GM18873 (cell line): Measurements from ENCODE around the gene KRT4.
"Not testable (repeated sequence)": the region's sequence is repeated elsewhere in the genome, so short reads cannot be mapped to it uniquely, and the experiment has no call there.

Source experiments
- ATAC-seq: cut with Tn5 transposase; IDR thresholded peaks from one replicate; pipeline ENCODE4 v1.9.1; 2021; ENCODE audit warnings: mild to moderate bottlenecking, moderate library complexity, moderate number of reproducible peaks; ENCODE audit not compliant: unreplicated experiment, low FRiP score

Gene KRT4

DNA sequence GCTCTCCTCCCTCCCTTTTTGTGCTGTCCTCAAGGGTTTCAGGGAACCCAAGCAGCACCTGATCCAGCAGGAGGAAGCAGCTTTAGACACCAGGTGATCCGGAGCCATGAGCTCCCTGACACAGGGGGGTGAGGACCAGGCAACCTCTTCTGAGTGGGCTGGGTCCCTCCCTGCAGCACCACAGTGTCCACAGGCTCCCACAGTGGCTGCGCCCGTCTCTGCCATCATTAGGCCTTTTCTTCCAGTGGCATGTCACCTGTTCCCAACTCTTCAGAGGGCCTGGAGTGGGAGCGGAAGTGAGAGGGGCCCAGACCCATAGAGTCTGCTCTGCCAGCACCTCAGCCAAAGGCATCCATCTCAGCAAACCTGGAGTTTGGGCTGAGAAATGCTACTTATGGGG lies 36.4 kb downstream of the KRT4 start:
- no peak for ATAC-seq

- no peak for ATAC-seq
Measured at GRCh38 chr12:52776913-52777395, 37.0 kb downstream of the KRT4 start, which contains the start of gene KRT76. TSS of gene KRT76 (minus strand) at chr12:52777345. CDS start at chr12:52777291, 54 bp downstream.

- ATAC-seq = no peak
Measured at GRCh38 chr12:52776435-52776834, 37.5 kb downstream of the KRT4 start.

GRCh38 chr12:52774629-52775250 lies 39.2 kb downstream of the KRT4 start:
- ATAC-seq = no peak

DNA sequence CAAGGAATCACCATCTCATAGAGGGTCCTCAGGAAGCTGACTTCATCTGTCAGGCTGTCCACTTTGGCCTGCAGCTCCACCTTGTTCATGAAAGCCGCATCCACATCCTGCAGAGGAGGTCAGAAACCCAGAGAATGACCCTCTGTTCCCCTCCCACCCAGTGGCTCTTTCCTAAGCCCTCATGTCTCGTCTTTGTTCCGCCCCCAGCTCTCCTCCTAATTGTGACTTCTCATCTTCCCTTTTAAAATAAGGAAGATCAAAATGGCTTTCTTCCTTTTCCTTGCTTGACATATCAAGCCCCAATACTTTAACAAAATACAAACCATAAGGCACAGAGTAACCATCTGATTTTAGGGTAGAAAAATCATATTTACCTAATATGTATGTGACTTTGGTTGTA lies 41.1 kb downstream of the KRT4 start:
- ATAC-seq = no peak

DNA sequence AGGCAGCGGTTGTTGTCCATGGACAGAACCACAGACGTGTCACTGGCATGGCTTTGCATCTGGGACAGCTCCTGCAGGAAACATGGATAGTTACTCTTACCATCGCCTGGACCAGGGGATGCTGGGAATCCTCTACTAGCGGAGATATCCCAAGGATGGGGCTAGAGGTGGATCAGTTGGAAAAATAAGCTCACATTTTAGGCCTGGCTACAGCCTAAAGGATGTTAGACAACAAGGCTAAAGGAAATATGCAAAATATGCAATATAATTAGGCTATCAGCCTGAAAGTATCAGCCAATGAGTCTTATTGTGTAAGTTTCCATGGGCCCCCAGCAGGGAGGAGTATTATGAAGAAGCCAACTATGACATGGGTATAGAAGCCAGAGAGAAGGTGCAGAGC lies 41.7 kb downstream of the KRT4 start:
- ATAC-seq = no peak

DNA sequence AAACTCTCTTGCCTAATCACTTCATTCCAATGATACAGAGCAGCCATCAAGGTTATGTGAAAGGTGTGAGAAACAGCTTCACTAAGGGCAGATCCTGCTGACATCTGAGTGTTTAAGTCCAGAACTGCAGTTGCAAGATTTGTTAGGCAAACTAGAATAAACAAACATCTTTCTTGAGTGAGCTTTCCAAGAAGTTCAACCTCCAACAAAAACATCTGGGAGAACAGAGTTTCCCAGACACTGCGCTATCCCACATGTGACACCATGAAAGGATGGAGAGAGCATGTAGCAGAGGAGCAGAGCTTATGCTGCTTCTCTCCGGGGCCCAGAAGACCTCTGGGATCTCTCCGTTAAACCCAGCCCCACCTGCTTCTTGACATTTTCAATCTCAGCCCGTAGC lies 42.4 kb downstream of the KRT4 start:
- no peak for ATAC-seq

DNA sequence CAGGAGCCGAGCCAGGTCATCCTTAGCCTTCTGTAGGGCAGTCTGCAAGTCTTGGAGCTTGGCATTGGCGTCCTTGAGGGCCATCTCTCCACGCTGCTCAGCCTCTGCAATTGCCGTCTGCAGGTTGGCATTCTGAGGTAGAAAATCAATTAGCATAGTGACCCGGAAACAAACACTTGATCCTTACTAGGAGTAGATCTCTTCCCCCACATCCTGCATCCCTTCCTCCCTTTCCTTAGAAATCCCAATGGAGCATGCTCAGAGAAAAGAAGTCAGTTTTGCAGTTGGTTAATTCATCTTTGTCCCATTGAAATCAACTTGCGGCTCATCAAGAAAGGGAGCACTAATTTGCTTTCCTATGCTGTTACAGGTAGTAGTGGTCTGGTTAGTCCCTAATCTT lies 42.8 kb downstream of the KRT4 start:
- ATAC-seq = no peak

- no peak for ATAC-seq
Measured at GRCh38 chr12:52769946-52770345, 44.0 kb downstream of the KRT4 start.

- ATAC-seq = no peak
Measured at GRCh38 chr12:52769354-52769753, 44.6 kb downstream of the KRT4 start.

DNA sequence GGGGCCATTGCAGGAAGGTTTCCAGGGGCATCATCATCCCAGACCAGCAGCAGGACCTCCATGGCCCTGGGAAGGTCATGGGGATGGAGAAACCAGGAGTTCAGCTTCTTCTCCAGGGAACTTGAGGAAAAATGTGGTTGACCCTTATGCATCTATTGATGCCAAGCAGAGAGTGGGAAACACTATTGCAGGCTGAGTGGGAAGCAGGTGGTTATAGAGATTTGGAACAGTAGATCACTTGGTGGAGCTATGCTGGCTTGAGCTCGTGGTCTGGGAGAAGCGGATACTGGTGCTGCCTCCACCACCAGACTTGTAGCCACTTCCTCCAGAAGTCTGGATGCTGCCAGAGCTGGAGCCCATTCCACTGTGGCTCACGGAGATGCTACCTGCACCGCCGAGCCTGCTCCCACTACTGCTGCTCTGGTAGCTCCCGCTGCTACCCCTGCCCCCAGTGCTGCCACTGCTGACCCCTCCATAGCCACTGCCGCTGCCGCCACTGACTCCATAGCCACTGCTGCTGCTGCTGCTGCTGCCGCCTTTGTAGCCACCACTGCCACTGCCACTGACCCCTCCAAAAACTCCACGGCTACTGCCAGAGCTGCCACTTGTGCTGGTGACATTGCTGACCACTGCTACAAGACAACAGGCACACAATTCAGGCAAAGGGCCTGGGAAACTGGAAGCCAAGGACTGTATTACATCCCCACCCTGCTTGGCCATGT lies 45.3 kb downstream of the KRT4 start:
- no peak for ATAC-seq

DNA sequence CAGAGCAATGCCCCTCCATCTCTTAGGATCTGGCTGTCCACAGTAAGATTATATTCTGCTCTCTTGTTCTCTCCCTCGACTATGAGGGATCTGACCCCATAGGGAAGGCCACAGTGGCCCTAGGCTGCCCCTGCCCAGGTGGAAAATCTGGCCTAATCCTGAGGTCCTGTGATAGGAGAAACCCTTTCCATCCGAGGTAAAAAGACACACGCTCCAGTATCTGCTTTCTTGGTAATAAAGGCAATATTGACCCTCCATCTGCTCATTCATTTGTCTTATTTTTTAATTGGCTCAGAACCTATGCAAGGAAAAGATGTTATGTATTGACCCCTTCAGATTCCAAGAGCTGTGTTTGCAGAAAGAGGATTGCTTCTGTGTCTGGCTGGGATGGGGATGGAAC lies 46.5 kb downstream of the KRT4 start:
- ATAC-seq = no peak

GRCh38 chr12:52767020-52767379 lies 46.9 kb downstream of the KRT4 start:
- ATAC-seq = no peak

- no peak for ATAC-seq
Measured at GRCh38 chr12:52766351-52767019, 47.4 kb downstream of the KRT4 start.

DNA sequence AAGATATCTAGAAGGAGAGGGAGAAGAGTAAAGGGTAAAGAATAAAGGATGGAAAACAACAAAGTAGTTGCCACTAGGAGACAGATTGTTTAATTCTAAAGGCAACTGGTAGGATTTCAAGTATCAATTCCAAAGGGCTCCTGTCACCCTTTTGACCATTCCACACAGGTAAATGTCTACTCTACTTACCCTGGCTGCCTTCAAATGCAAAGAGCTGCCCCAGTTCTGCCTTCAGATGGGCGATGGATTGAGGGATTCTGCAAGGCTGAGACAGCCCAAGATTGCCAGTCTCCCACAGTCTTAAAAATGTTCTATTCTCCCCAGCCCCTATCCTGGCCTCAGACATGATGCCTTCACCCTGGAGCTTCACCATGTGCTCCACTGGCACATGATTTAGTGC lies 48.2 kb downstream of the KRT4 start:
- no peak for ATAC-seq

GRCh38 chr12:52763991-52764390 lies 49.9 kb downstream of the KRT4 start:
- no peak for ATAC-seq

GRCh38 chr12:52763036-52763659 lies 50.8 kb downstream of the KRT4 start:
- no peak for ATAC-seq

DNA sequence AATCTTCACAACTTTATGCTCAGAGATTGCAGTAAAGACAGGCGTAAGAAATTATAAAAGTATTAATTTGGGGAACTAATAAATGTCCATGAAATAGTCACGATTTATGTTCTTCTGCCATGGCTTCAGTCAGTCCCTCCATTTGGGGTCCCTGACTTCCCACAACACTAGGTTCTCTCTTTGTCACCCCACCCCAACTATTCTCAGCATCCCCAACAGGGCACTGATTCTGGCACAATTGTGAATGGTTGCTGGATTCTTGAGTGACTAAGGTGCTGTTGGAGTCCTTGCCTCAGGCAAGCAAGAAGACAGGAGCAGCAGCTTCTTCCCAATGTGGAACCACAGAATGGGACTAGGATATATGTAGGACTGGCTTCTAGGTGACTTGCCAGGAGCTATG lies 52.1 kb downstream of the KRT4 start:
- no peak for ATAC-seq

GRCh38 chr12:52761218-52761617 lies 52.7 kb downstream of the KRT4 start:
- not testable (repeated sequence) for ATAC-seq

GRCh38 chr12:52760623-52761022 lies 53.3 kb downstream of the KRT4 start:
- ATAC-seq = no peak

GRCh38 chr12:52759695-52760094 lies 54.2 kb downstream of the KRT4 start:
- ATAC-seq = no peak
